PC-9 (cell line): ENCODE measurements around the gene TMEM115.

ENCODE experiments used
- CTCF ChIP-seq: fragments of 200-600 bp; sonication (generic); conservative IDR thresholded peaks from 2 replicates; pipeline ENCODE4 v1.6.1; 2017; ENCODE audit warnings: mixed run types, antibody characterized with exemption, mild to moderate bottlenecking, moderate library complexity
- EZH2 ChIP-seq: fragments of 200-600 bp; sonication (generic); IDR thresholded peaks from 2 replicates; pipeline ENCODE4 v1.8.0; 2017; ENCODE audit warnings: antibody characterized with exemption, low read depth

GRCh38 chr3:50359760-50360110 is 414 bp upstream of the TMEM115 start:
- TF ChIP-seq CTCF, result no peak
- no peak for TF ChIP-seq EZH2
